HG02798 (cell line): ENCODE data around the gene PALD1.
"Not testable (repeated sequence)": the region's sequence is repeated elsewhere in the genome, so short reads cannot be mapped to it uniquely, and the experiment has no call there.

Experiments used
- ATAC-seq: cut with Tn5 transposase; IDR thresholded peaks from one replicate; pipeline ENCODE4 v1.9.1; 2021; ENCODE audit warnings: mild to moderate bottlenecking; ENCODE audit not compliant: unreplicated experiment, poor library complexity

PALD1 gene

DNA sequence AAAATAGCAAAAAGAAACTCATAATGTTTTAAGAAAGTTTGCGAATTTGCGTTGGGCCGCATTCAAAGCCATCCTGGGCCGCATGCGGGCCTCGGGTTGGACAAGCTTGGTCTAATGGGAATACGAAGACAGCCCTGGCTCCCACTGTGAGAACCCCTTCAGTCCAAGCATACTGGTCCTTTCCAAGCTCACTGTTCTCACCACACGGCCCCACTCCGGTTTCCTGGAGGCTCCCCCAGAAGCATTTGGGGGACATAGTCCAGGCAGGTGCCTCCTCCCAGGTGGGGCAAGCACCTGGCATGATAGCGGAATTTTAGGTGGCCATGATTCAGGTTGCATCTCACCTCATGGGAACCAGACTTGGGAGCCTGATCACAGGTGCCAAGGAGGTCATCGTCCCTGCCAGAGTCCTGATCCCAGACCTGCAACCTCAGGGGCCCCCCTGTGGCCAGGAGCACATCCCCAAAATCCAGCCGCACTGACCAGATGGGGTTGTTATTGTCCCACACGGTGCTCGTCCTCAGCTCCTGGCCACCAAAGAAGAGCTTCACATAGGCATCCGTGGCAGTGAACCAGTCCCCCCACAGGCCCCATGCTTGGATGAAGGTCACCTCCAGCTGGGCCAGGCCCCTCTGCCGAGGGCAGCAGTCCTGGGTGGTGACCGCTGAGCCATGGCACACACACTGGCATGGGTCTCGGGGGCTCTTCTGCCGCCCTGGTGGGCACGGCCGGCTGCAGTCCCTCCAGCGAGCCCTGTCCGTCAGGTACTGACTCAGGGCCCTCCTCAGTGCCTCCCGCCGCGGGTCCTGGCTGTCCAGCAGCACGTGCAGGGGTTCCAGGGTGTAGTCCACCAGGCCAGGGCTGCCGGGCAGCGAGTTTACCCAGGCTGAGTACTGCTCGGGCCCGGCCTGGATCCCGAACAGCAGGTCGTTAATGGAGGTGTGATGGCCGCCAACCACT, 119.6 kb downstream of the PALD1 start:
- ATAC-seq: no peak

DNA sequence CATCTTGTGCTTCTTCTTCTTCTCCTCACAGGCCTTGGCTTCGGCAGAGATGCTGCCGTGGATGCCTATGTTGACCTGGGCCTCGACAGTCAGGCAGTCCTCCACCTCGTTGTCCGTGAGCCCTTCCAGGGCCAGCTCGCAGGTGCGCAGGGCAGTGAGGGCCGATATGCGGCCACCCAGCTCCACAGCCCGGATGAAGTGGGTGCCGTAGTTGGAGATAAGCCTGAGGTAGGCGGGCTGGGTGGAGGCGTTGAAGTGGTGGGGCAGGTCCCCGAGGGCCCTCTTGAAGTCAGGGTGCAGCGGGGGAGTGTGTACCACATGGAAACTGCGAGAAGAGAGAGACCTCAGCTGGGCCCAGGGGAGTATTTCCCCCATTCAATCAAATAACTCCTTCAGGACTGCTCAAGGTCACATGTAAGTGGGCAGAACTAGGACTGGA, 120.3 kb downstream of the PALD1 start:
- no peak for ATAC-seq

DNA sequence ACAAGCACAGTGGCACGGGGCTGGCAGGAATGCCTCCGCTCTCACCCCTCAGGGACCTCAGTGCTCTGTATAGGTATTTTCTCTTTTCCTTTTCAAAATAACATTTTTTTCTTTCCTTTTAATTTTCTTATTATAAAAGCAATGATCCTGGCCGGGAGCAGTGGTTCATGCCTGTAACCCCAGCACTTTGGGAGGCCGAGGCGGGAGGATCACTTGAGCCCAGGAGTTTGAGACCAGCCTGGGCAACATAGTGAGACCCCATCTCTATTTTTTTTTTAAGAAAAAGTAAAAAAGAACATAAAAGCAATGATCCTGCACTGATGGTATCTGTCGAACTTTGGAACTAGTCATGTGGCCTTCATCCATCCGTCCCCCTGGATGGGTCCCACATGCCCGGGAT, 120.8 kb downstream of the PALD1 start:
- no peak for ATAC-seq

- no peak for ATAC-seq
Observed at GRCh38 chr10:70599791-70600190, 121.2 kb downstream of the PALD1 start.

GRCh38 chr10:70600512-70601395, 122.2 kb downstream of the PALD1 start:
- ATAC-seq: no peak

DNA sequence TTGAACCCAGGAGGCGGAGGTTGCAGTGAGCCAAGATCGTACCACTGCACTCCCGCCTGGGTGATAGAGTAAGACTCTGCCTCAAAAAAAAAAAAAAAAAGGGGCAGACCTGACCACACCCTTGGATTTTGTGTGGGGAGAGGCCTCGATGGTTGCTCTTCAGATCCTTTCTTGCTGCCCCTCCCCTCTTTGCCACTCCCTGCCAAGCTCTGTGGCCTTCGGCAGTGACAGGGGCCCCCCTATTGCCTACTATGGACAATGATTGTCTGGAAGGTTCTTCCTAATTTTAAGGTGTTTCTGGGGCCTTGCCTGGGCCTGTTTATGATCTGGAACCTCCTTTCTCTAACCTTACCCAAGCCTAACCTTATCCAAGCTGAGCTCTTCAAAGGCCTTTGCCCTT, 123.2 kb downstream of the PALD1 start:
- ATAC-seq: no peak

- ATAC-seq: no peak
Observed at GRCh38 chr10:70602665-70603448, 124.3 kb downstream of the PALD1 start, which contains the start of gene PRF1. Gene PRF1, minus strand, starts transcription at chr10:70602741. Its CDS starts 1,839 bp downstream, at chr10:70600902.

DNA sequence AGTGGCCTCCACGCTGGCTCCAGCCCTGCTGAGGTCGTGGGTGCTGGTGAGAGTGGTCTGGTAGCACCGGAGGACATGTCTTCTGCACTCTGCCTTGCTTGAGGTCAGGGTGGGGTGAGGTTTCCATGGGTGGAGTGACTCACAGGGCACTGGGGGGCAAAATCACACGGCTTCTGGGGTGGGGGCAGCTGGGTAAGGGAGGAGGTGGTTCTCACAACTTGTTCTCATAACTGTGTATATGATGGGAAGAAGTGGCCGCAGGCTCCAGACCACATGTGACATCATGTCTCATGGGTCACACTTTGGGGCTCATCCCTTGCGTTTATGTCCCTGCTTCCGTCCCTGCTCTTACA, 124.9 kb downstream of the PALD1 start:
- no peak for ATAC-seq

DNA sequence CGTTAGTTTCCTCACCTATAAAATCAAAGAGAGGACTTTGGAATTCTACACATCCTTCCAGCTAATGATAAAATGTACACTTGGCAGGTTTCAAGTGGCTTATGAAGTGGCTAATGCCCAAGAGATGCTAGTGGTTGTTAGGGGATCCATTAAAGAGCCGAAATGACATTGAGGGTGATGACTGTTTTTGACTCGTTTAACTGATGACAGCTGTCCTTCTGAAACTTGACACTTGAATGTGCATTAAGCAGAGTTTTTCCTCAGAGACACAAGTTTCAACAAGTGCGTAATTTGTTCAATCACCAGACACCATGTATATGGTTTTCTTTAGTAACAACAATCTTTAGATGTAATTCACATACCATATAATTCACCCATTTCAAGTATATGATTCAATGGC, 125.5 kb downstream of the PALD1 start:
- ATAC-seq: no peak

DNA sequence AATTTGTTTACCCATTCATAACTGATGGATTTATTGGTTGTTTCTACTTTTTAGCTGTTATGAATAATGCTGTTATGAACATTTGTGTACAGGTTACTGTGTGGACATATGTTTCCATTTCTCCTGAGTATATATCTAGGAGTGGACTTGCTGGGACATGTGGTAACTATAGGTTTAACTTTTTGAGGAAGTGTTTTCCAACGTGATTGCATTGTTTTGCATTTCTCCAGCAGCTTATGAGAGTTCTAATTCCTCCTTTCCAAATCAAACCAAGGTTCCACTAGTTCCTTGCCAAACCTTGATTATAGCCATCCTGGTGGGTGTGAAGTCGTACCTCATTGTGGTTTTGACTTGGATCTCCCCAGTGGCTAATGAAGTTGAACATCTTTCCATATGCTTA, 126.6 kb downstream of the PALD1 start:
- no peak for ATAC-seq

- no peak for ATAC-seq
Observed at GRCh38 chr10:70607936-70608335, 129.4 kb downstream of the PALD1 start.

DNA sequence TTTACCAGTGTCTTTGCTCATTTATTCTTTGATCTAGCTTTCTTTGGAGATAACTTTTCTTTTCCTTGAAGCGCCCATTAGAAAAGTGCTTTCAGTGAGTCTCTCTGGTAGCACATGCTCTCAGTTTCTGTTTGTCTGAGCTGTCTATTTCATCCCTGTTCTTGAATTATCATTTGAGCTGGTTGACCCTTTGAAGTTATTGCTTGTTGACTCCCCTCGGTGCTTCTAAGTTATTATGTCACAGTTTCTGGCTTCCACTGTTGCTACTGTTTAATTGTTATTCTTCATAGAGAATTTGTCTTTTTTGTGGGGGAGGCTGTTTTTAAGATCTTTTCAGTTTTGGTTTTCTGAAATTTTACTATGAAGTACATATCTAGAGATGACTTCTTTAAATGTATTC, 135.4 kb downstream of the PALD1 start:
- no peak for ATAC-seq

DNA sequence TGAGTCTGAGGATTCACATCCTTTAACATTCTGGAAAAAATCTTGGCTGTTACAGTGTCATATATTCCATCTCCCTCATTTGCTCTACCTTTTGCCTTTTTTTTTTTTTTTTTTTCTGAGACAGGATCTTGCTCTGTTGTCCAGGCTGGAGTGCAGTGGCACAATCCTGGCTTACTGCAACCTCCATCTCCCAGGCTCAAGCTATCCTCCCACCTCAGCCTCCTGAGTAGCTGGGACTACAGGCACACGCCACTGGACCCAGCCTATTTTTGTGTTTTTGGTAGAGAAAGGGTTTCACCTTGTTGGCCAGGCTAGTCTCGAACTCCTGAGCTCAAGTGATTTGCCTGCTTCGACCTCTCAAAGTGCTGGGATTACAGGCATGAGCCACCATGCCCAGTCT, 135.8 kb downstream of the PALD1 start:
- ATAC-seq: not testable (repeated sequence)

DNA sequence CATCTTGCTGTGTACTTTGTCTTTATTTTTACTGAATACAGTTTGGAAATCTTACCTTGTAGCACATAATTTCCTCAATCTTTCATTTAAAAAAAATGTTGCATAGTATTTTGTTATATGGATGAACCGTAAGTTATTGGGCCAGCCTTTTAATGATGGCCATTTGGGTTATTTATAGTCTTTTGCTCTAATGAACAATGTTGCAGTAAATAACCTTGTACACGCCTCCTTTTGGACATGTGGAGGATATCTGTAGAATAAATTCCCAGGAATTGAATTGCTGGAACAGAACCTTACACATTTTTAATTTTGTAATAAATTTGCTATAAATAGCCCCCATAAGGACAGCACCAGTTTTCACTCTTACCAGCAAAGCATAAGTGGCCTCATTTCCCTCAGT, 136.6 kb downstream of the PALD1 start:
- no peak for ATAC-seq

DNA sequence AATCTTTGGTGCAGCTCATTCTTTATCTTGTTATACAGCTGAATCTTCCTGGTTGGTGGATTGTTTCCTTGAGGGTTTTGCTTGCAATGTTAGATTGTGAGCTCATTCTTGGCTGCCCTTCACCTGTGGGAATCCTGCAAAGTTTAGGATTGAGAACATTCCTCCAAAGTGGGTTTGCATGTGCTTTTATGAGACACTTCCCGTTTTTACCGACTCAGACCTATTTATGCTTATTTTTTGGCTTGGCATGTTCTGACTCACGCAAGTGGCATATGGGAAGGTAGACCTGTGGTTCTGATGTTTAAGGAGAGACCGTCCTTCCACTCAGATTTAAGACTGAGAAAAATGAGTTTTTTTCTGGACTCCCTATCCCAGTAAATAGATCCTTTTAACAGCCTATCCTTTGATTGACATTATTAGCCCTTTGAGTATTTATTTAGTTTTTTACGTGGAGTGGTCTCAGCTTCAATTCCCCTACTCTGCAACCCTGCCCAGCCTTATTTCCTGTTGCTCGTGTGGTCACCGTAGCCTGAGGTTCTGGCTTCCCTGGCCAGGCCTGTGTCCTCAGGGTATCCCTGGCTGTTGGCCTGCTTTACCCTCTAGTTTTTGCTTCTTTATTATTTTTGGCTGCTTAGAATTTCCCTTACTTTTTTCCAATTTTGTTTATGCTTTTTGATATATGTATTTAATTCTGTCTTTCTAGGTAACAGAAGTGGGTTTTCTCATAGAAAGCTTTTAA, 137.4 kb downstream of the PALD1 start:
- ATAC-seq: no peak

DNA sequence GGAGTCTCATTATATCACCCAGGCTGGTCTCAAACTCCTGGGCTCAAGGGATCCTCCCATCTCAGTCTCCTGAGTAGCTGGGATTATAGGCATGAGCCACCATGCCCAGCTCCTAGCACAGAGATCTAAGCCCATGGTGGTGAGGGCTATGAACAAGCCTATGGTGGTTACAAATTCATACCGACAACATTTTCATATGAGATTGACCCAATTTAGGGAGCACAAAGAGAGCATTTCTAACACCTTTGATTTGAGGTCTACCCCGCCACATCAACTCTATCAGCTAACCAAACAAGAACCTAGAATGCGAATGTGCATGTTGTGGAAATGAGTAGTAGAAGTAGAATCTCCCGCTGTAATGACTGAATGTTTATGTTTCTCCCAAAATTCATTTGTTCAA, 138.2 kb downstream of the PALD1 start:
- ATAC-seq: no peak
